K562 (cell line): Measurements from ENCODE around the gene ARNT2.

Experiments used
- ATF4 ChIP-seq: fragments of 450-650 bp; formaldehyde crosslinking; IDR thresholded peaks from 2 replicates; pipeline ENCODE4 v1.4.0; 2022; ENCODE audit warnings: mild to moderate bottlenecking, moderate library complexity
- CHD7 ChIP-seq: fragments of 200-600 bp; sonication (generic); IDR thresholded peaks from one replicate; pipeline ENCODE4 v1.6.1; 2012; ENCODE audit warnings: mild to moderate bottlenecking, low read depth, low read length, inconsistent platforms
- IRF1 ChIP-seq: sonication (generic); formaldehyde crosslinking; IDR thresholded peaks from 2 replicates; pipeline ENCODE4 v1.8.0; 2022; ENCODE audit warnings: missing genetic modification reagents, mild to moderate bottlenecking, borderline replicate concordance
- KAT2B ChIP-seq: IDR thresholded peaks from one replicate; pipeline ENCODE4 v1.6.1; 2012; ENCODE audit warnings: low read depth, mild to moderate bottlenecking, control low read depth, inconsistent platforms, low read length, moderate library complexity
- SMARCA4 ChIP-seq: fragments of 450-650 bp; IDR thresholded peaks from 2 replicates; pipeline ENCODE4 v1.6.1; 2016
- ZNF143 ChIP-seq: sonication (generic); formaldehyde crosslinking; IDR thresholded peaks from 2 replicates; pipeline ENCODE4 v1.9.0; 2022; ENCODE audit warnings: mild to moderate bottlenecking, missing genetic modification reagents

- TF ChIP-seq ATF4 (no peak), CHD7 (no peak), KAT2B (no peak), ZNF143 (CRISPR knock-in tag) (no peak), IRF1 (no peak), SMARCA4 (no peak)
Observed at GRCh38 chr15:80420658-80421057, 16.5 kb downstream of the ARNT2 start.
